ENCODE results near the gene NIPAL1. TPM values are rescaled to one million over a fixed set of nuclear protein-coding genes. Genes with fewer than 3 reads are reported as not detected.

The NIPAL1 gene
- total RNA-seq, 1 donor from 2014 or later, result 6.6 TPM

DNA sequence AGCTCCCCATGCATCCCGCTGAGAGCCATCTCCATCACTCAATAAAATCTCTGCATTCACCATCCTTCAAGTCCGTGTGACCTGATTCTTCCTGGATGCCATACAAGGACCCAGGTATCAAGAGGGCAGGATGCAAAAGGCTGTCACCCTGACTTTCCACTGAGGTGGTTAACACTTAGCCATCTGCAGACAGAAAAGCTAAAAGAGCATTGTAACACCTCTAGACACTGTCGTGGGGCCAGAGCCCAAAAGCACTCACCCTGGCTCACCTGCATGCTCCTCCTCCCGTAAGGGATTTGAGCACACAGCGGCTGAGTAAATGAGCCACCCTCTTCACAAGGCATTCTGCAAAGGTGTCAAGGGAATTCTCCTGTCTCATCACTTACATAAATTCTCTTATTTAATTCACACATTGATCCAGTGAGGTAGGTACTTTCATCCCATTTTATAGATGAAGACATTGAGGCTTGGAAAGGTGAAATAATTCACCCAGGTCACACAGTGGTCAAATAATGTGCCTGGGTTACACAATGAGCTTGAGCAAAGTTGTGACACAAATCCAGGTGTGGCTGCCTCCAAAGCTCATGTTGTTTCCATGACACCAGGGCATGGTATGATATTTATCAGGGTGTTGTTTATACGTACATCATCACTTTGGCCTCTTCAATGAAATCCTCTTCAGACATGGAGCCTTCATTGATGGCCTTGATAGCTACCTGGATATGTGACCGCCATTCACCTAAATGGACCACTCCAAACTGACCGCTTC, 69.4 kb downstream of the NIPAL1 start:
- Histone ChIP-seq H3K27me3 (ENCODE audit: control insufficient read depth, insufficient read depth, low read length) (no peaks in the 10 kb centered on the region), H3K36me3 (ENCODE audit: control insufficient read depth, insufficient read depth, low read length) (no peaks in the 10 kb centered on the region), H3K4me3 (ENCODE audit: low read depth, low read length) (no peak overlapping the region)
- no peak for TF ChIP-seq CTCF (IDR thresholded peaks at IDR 0.05; ENCODE audit: insufficient read depth, low read length, severe bottlenecking)
- FAIRE-seq (no peak), DNase-seq (ENCODE audit: low read depth) (no peak)

Other genes with a start within 250 kb of the NIPAL1 start
- 0.26 and 0.38 TPM in 2 replicates for gene CORIN, start 178.7 kb upstream of the NIPAL1 start, total RNA-seq
- gene NFXL1, start 102.2 kb upstream of the NIPAL1 start, total RNA-seq, result 10.8 and 11.3 TPM in 2 replicates
- gene CNGA1, start 91 bp upstream of the NIPAL1 start, total RNA-seq, result 1.6 and 5.4 TPM in 2 replicates
- under 0.01 and 0.13 TPM in 2 replicates for gene TXK, start 117.5 kb downstream of the NIPAL1 start, total RNA-seq